IPS-NIHi7 (cell line): ENCODE measurements around the gene EHBP1L1.
"Not testable (repeated sequence)": the region's sequence is repeated elsewhere in the genome, so short reads cannot be mapped to it uniquely, and the experiment has no call there.

ENCODE experiments used
- DNase-seq: peaks from one replicate; pipeline ENCODE4 v3.0.0; 2012; ENCODE audit warnings: mixed read lengths; ENCODE audit errors: extremely low spot score

EHBP1L1 gene

DNA sequence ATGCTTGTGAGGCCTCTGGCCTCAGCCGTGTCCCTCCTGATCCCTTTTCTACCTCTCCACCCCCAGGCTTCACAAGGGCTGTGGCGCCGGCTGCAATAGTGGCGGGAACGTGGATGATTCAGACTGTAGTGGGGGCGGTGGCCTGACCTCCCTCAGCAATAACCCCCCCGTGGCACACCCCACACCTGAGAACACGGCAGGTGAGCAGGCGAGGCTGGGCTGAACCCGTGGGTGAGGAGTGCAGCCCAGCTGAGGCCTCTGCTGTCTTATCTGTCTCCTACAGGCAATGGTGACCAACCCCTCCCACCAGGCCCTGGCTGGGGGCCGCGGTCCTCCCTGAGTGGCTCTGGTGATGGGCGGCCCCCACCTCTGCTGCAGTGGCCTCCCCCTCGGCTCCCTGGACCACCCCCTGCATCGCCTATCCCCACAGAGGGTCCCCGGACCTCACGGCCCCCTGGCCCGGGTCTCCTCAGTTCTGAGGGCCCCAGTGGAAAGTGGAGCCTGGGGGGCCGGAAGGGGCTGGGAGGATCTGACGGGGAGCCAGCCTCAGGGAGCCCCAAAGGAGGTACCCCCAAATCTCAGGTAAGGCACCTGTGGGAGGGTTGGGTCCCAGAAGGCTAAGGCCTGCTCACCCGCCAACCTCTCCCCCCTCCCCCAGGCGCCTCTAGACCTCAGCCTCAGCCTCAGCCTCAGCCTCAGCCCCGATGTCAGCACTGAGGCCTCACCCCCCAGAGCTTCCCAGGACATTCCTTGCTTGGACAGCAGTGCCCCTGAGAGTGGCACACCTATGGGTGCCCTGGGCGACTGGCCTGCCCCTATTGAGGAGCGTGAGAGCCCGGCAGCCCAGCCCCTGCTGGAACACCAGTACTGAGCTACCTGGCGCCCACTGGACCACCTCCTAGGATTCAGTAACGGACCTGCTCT, 60.5 kb downstream of the EHBP1L1 start:
- DNase-seq: no peak

DNA sequence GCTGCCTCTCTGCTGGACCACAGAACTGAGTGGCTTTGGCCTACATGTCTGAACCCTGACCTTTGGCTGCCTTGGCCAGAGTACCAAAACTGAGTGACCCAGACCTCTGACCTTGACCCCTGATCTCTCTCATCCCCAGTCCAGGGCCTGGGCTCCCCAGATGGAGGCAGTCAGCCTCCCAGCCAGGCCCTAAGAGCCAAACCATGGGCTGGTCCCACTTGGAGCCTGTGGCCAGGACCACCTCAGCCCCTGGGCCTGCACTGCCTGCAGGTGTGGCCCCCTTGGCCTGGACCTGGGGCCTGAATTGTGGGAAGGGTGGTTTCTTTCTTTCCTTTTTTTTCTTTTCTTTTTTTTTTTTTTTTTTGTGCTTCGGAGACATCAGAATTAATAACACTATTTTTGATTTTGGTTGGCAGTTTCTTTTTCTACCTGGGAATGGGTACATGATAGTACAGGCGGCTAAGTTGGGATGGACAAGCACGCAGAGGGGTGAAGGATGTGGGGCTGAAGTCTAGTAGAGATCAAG, 61.2 kb downstream of the EHBP1L1 start:
- DNase-seq: no peak

DNA sequence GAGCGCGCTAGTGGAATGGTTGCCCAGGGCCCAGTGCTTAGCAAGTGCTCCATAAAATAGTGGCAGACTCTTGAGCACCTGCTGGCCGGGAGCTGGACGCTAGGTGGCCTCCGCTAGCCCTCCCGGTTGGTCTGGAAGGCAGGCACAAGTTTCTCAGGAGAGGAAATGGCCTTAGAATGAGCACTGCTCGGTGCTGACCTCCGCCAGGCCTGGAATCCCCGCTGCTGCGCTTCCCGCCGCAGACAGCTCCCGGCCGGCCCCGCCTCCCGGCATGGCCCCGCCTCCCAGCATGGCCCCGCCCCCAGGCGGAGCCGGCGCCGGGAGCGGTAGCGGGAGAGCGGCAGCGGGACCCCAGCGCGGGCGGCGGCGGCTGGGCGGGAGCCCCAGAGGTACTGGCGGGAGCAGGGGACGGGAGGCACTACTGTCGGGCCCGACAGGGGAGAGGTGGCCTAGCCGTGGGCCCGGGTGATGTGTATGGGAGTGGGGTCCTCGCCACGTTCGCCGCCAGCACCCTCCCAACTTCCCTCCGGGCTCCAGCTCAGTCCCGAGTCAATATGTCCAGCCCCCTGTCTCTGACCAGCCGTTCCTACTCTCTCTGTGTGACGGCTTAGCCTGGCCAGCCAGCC, 62.1 kb downstream of the EHBP1L1 start, which contains the start of gene SIPA1:
Gene SIPA1, plus strand, starts transcription at position 308 of the 626 bp plus-strand sequence. CDS start 2,821 bp downstream, outside the sequence.
- peak; percentile 94 for DNase-seq

DNA sequence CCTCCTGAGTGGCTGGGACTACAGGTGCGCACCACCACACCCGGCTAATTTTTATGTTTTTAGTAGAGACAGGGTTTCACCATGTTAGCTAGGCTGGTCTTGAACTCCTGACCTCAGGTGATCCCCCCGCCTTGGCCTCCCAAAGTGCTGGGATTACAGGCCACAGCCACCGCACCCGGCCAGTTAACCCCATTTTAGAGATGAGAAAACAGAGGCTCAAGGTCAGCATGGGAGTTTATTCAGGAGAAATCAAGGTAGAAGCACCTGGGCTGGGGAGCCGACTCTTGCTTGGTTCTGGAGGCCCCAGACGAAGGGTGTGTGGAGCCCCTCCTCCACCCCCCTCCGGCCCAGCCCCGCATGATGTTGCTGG, 63.4 kb downstream of the EHBP1L1 start:
- not testable (repeated sequence) for DNase-seq

DNA sequence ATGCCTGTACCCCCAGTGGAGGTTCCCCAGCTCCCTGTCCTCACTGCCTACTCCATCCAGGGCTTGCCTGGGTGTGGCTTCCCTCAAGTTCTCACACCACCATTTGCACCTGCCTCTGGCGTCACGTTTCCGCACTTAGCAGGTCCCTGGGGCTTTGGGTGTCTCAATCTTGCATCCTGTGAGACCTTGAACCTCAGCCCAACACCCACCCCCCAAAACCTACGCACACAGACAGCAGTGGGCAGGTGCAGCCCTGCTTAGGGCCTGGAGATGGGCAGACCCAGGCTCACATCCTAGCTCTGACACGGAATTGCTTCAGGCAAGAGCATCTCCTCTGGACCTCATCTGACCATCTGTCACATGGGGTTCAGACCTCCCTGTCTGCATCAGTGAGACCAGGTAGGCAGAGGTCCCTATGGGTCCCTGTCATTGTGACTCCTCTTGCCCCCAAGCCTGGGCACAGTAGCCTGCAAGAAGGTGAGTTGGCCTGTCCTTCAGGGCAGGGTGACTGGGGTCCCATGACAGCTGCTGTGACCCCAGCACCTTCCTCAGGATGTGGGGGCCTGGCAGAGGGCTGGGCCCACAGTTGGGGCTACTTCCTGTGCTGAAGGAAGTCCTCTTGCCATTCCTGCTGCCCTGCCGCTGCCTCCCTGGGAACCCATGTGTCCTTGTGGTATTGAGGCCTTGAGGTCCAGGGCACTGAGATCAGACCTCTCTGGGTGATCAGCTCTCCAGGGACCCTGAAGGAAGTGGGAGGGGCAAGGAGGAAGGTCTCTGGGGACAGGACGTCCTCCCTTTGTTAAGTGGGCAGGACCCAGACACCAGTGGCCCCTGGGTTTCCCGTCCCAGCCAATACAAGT, 64.0 kb downstream of the EHBP1L1 start:
- no peak for DNase-seq

DNA sequence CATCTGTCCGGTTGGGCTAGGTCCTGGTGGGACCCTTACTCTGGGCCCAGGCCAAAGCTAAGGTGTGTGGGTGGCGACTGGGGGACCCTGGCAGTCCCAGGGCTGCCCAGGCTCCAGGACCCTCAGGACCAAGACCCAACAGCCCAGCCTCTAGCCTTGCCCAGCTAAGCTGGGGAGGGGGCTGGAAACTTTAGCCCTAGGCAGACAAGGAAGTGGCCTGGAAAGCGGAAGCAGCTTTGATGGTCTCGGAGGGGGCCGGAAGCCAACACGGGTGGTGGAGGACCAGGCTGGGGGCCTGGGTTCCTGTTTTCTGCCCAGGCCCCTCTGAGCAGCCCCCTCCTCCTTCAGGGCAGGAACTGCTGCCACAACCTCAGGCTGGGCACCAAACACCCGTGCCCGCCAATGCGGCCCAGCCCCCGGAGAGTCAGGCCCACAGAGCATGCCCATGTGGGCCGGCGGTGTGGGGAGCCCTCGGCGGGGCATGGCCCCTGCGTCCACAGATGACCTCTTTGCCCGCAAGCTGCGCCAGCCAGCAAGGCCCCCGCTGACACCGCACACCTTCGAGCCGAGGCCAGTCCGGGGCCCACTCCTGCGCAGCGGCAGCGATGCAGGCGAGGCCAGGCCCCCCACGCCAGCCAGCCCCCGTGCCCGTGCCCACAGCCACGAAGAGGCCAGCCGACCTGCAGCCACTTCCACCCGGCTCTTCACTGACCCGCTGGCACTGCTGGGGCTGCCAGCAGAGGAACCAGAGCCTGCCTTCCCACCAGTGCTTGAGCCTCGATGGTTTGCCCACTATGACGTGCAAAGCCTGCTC, 64.8 kb downstream of the EHBP1L1 start:
- DNase-seq: no peak

DNA sequence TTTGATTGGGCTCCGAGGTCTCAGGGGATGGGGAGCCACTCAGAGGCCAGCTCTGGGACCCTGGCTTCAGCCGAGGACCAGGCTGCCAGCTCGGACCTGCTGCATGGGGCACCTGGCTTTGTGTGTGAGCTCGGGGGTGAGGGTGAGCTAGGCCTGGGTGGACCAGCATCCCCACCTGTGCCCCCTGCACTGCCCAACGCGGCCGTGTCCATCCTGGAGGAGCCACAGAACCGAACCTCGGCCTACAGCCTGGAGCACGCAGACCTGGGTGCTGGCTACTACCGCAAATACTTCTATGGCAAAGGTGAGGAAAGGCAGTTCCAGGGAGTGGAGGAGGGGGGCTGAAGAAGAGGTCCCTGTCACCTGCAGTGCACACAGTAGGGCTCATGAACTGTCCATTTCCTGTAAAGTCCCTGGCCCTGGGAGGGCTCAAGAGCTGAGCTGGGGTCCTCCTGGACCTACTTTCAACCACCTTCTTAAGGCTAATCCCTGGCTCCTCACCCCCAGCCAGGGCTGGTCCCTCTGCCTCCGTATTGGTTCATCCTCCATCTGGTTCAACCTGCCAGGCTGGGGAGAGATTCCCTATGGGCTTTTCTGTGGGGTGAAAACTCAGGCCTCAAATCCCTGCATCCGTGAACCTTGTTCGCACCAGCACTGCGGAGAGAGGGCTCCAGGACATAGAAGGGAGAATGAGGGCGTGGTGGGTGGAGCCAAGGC, 65.6 kb downstream of the EHBP1L1 start:
- DNase-seq: no peak
